Keratinocyte (primary cell): ENCODE results near the gene WASF2. TPM values are rescaled to one million over a fixed set of nuclear protein-coding genes. Genes with fewer than 3 reads are reported as not detected.

Source experiments
- DNase-seq: peaks from one replicate; pipeline ENCODE4 v3.0.0-alpha.2; 2011; ENCODE audit warnings: low read depth, missing footprints, low spot score
- FAIRE-seq: peaks from 2 replicates; lab custom pipeline; 2011; peaks lifted over from hg19 to GRCh38; lab: Jason Lieb, UNC
- H2AFZ ChIP-seq: 2 replicates; pipeline ENCODE4 v1.6.0; 2012; ENCODE audit warnings: low read length, control low read depth, inconsistent platforms; ENCODE audit not compliant: control insufficient read depth
- H3K27ac ChIP-seq: 2 replicates; pipeline ENCODE4 v1.5.1; 2011; ENCODE audit warnings: low read length; ENCODE audit not compliant: control insufficient read depth, insufficient read depth
- H3K27me3 ChIP-seq: 3 replicates; pipeline ENCODE4 v1.6.0; 2011; ENCODE audit warnings: low read length; ENCODE audit not compliant: control insufficient read depth, insufficient read depth; ENCODE audit errors: extremely low read depth
- H3K36me3 ChIP-seq, 2 experiments: 2 replicates in 1 of 2; 3 replicates in 1 of 2; pipeline ENCODE4 v1.5.1; 2011; ENCODE audit warnings: low read length in 2 of 2, mild to moderate bottlenecking in 1 of 2; ENCODE audit not compliant: control insufficient read depth in 2 of 2, insufficient read depth in 2 of 2; ENCODE audit errors: extremely low read depth in 1 of 2
- H3K4me1 ChIP-seq: 3 replicates; pipeline ENCODE4 v1.5.1; 2011; ENCODE audit warnings: low read length; ENCODE audit not compliant: control insufficient read depth, insufficient read depth; ENCODE audit errors: extremely low read depth
- H3K4me2 ChIP-seq: 3 replicates; pipeline ENCODE4 v1.6.0; 2011; ENCODE audit warnings: low read depth, low read length; ENCODE audit not compliant: control insufficient read depth, insufficient read depth; ENCODE audit errors: extremely low read depth
- H3K4me3 ChIP-seq, 3 experiments: fragments of 200-600 bp in 1 of 3; sonication (generic) in 1 of 3; 2 replicates in 2 of 3; 3 replicates in 1 of 3; pipeline ENCODE4 v1.5.1; 2011 to 2016; ENCODE audit warnings: low read length in 3 of 3, mild to moderate bottlenecking in 3 of 3, control low read depth in 2 of 3, inconsistent platforms in 1 of 3, low read depth in 1 of 3, mixed read lengths in 1 of 3, mixed run types in 1 of 3, moderate library complexity in 1 of 3; ENCODE audit not compliant: control insufficient read depth in 2 of 3, insufficient read depth in 2 of 3; ENCODE audit errors: extremely low read depth in 1 of 3
- H3K79me2 ChIP-seq: 2 replicates; pipeline ENCODE4 v1.6.0; 2012; ENCODE audit warnings: low read length; ENCODE audit not compliant: control insufficient read depth, insufficient read depth
- H3K9ac ChIP-seq: 3 replicates; pipeline ENCODE4 v1.6.0; 2011; ENCODE audit warnings: low read length; ENCODE audit not compliant: control insufficient read depth, insufficient read depth; ENCODE audit errors: extremely low read depth
- H3K9me1 ChIP-seq: 3 replicates; pipeline ENCODE4 v1.6.0; 2011; ENCODE audit warnings: low read length; ENCODE audit not compliant: control insufficient read depth, insufficient read depth; ENCODE audit errors: extremely low read depth
- H3K9me3 ChIP-seq: 2 replicates; pipeline ENCODE4 v1.5.1; 2012; ENCODE audit warnings: low read depth, low read length; ENCODE audit not compliant: control insufficient read depth
- H4K20me1 ChIP-seq: 3 replicates; pipeline ENCODE4 v1.6.0; 2011; ENCODE audit warnings: low read length; ENCODE audit not compliant: control insufficient read depth, insufficient read depth; ENCODE audit errors: extremely low read depth
- CTCF ChIP-seq, 3 experiments: IDR thresholded peaks in 1 of 3; conservative IDR thresholded peaks in 1 of 3; optimal IDR thresholded peaks in 1 of 3; 2 replicates in 2 of 3; 3 replicates in 1 of 3; pipeline versions ENCODE3 to v1.5.1; 2011; ENCODE audit warnings: low read length in 3 of 3, mild to moderate bottlenecking in 3 of 3, moderate library complexity in 2 of 3, control low read depth in 1 of 3, inconsistent platforms in 1 of 3; ENCODE audit not compliant: insufficient read depth in 2 of 3; ENCODE audit errors: extremely low read depth in 1 of 3
- EZH2 ChIP-seq: IDR thresholded peaks from one replicate; pipeline ENCODE4 v1.6.1; 2012; ENCODE audit warnings: inconsistent platforms, mild to moderate bottlenecking, low read length, moderate library complexity
- dilution Hi-C: fragments of 300-500 bp; cut with MboI; formaldehyde crosslinking; loops from one replicate; pipeline ENCODE4 v1.7.0; 2020; ENCODE audit warnings: low sequenced_read_pairs; ENCODE audit not compliant: extremely low pct_ligation_motif_present
- polyA plus RNA-seq, 5 experiments: library from polyadenylated mRNA; depleted of rRNA in 3 of 5; stranded (reverse) in 3 of 5; stranded (forward) in 1 of 5; unstranded in 1 of 5; fragments of >200 nt; gene quantifications; 1 replicate in 1 of 5; 2 replicates in 3 of 5; 3 replicates in 1 of 5; pipeline versions ENCODE4 v1.2.1 to v1.2.3, GENCODE V29; 2011 to 2012; ENCODE audit warnings: missing spikeins in 2 of 5, low read depth in 1 of 5, low replicate concordance in 1 of 5

The WASF2 gene
- polyA plus RNA-seq, 1 donor (not counting 4 experiments of a cell fraction or from before 2014, with no cell fraction given): 42.9 TPM

DNA sequence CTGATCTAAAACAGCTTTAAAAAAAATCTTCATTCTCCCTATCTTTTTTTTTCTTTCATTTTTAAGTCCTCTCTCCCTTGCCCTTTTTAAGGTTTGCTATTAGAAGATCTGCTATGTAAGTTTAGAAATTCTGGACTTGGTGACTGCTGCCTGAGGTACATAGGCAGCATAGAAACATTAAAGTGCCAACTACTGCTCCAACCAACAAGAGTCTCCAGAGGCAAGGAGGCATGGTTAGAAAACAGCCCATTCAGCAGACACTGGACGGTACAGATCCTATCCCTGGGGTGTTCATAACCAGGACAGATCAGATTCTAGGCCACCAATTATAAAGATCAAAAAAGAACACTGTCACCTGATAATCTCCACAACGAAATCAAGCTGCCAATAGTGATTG lies 60.9 kb downstream of the WASF2 start:
- H3K36me3 ChIP-seq: peaks cover 7 to 15% of the 10 kb centered on the region in 2 experiments
- H3K9me1 ChIP-seq: no peaks in the 10 kb centered on the region
- H3K79me2 ChIP-seq: peaks cover 53% of the 10 kb centered on the region
- no peak overlapping the region for H2AFZ ChIP-seq
- no peak overlapping the region for H3K9ac ChIP-seq
- TF ChIP-seq EZH2 (no peak), CTCF (optimal IDR thresholded peaks at IDR 0.05 in 1 of 3, IDR thresholded peaks at IDR 0.05 in 1 of 3, conservative IDR thresholded peaks at IDR 0.05 in 1 of 3; ENCODE audit: extremely low read depth in 1 of 3, insufficient read depth in 2 of 3, low read length in 3 of 3) (no peak)
- FAIRE-seq (no peak), DNase-seq (no peak)
- H3K4me2 ChIP-seq: no peak overlapping the region
- H3K4me3 ChIP-seq: no peak overlapping the region
- H3K27ac ChIP-seq: no peak overlapping the region
- H3K9me3 ChIP-seq: no peaks in the 10 kb centered on the region
- H4K20me1 ChIP-seq: peaks cover 7% of the 10 kb centered on the region
- H3K27me3 ChIP-seq: no peaks in the 10 kb centered on the region
- peaks cover 10% of the 10 kb centered on the region for H3K4me1 ChIP-seq
- dilution Hi-C loops: no loop called here

- peaks cover 52% of the 10 kb centered on the region for H3K79me2 ChIP-seq
- no peak overlapping the region for H3K4me3 ChIP-seq
- FAIRE-seq (no peak), DNase-seq (no peak)
- no peaks in the 10 kb centered on the region for H3K9me3 ChIP-seq
- H3K4me1 ChIP-seq: peaks cover 10% of the 10 kb centered on the region
- no peak overlapping the region for H2AFZ ChIP-seq
- no peak for TF ChIP-seq EZH2
- no peak for TF ChIP-seq CTCF (optimal IDR thresholded peaks at IDR 0.05 in 1 of 3, IDR thresholded peaks at IDR 0.05 in 1 of 3, conservative IDR thresholded peaks at IDR 0.05 in 1 of 3; ENCODE audit: extremely low read depth in 1 of 3, insufficient read depth in 2 of 3, low read length in 3 of 3)
- H3K9me1 ChIP-seq: no peaks in the 10 kb centered on the region
- H4K20me1 ChIP-seq: peaks cover 7% of the 10 kb centered on the region
- H3K36me3 ChIP-seq: peaks cover 7 to 15% of the 10 kb centered on the region in 2 experiments
- no peak overlapping the region for H3K27ac ChIP-seq
- no peak overlapping the region for H3K4me2 ChIP-seq
- H3K9ac ChIP-seq: no peak overlapping the region
- H3K27me3 ChIP-seq: no peaks in the 10 kb centered on the region
- dilution Hi-C loops: no loop called here
Measured at GRCh38 chr1:27428316-27429028, 61.5 kb downstream of the WASF2 start.
